ENCODE results near the gene AIF1L.

GRCh38 chr9:131146186-131146585 is 49.9 kb downstream of the AIF1L start:
- TF ChIP-seq, protein P1, sequence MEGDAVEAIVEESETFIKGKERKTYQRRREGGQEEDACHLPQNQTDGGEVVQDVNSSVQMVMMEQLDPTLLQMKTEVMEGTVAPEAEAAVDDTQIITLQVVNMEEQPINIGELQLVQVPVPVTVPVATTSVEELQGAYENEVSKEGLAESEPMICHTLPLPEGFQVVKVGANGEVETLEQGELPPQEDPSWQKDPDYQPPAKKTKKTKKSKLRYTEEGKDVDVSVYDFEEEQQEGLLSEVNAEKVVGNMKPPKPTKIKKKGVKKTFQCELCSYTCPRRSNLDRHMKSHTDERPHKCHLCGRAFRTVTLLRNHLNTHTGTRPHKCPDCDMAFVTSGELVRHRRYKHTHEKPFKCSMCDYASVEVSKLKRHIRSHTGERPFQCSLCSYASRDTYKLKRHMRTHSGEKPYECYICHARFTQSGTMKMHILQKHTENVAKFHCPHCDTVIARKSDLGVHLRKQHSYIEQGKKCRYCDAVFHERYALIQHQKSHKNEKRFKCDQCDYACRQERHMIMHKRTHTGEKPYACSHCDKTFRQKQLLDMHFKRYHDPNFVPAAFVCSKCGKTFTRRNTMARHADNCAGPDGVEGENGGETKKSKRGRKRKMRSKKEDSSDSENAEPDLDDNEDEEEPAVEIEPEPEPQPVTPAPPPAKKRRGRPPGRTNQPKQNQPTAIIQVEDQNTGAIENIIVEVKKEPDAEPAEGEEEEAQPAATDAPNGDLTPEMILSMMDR (conservative IDR thresholded peaks at IDR 0.05 in 1 of 2, IDR thresholded peaks at IDR 0.05 in 1 of 2; ENCODE audit: low read depth in 1 of 2, low read length in 2 of 2) = no peak
- TF ChIP-seq EZH2 (IDR thresholded peaks at IDR 0.05; ENCODE audit: low read length, missing control alignments) = no peak

Measured in fibroblast of lung (primary cell).